Neural progenitor cell (in vitro differentiated cells): ENCODE data around the gene ZMYND12. TPM values are rescaled to one million over a fixed set of nuclear protein-coding genes. Genes with fewer than 3 reads are reported as not detected.

Source experiments
- DNase-seq: peaks from one replicate; pipeline ENCODE4 v3.0.0-alpha.2; 2016; ENCODE audit warnings: low spot score
- H2AFZ ChIP-seq: fragments of 200-600 bp; sonication (generic); replicated peaks from 2 replicates; pipeline ENCODE4 v1.6.1; 2016; ENCODE audit warnings: antibody characterized with exemption
- H3F3A ChIP-seq: fragments of 200-600 bp; sonication (generic); 2 replicates; pipeline ENCODE4 v1.6.1; 2016; ENCODE audit warnings: antibody characterized with exemption, low read depth
- H3K27ac ChIP-seq: fragments of 200-600 bp; sonication (generic); 2 replicates; pipeline ENCODE4 v1.5.1; 2016; ENCODE audit warnings: mild to moderate bottlenecking
- H3K27me3 ChIP-seq: fragments of 200-600 bp; sonication (generic); 2 replicates; pipeline ENCODE4 v1.6.1; 2016; ENCODE audit warnings: mild to moderate bottlenecking, moderate library complexity
- H3K36me3 ChIP-seq: fragments of 200-600 bp; sonication (generic); 2 replicates; pipeline ENCODE4 v1.5.1; 2016
- H3K4me1 ChIP-seq: fragments of 200-600 bp; sonication (generic); 2 replicates; pipeline ENCODE4 v1.6.1; 2016; ENCODE audit warnings: mixed run types
- H3K4me2 ChIP-seq: fragments of 200-600 bp; sonication (generic); 2 replicates; pipeline ENCODE4 v1.6.1; 2016
- H3K4me3 ChIP-seq: fragments of 200-600 bp; sonication (generic); 2 replicates; pipeline ENCODE4 v1.5.1; 2016
- H3K79me2 ChIP-seq: fragments of 200-600 bp; sonication (generic); 2 replicates; pipeline ENCODE4 v1.6.1; 2016; ENCODE audit warnings: low read depth
- H3K9ac ChIP-seq: fragments of 200-600 bp; sonication (generic); 2 replicates; pipeline ENCODE4 v1.6.1; 2016
- H3K9me3 ChIP-seq: fragments of 200-600 bp; sonication (generic); 2 replicates; pipeline ENCODE4 v1.5.1; 2016; ENCODE audit warnings: low read depth
- H4K20me1 ChIP-seq: fragments of 200-600 bp; sonication (generic); 2 replicates; pipeline ENCODE4 v1.6.1; 2016; ENCODE audit warnings: low read depth
- H3K27ac Mint-ChIP-seq: 3 replicates; pipeline ENCODE4 v1.8.0; 2021; ENCODE audit warnings: mixed read lengths
- H3K27me3 Mint-ChIP-seq: 2 replicates; pipeline ENCODE4 v1.8.0; 2022; ENCODE audit warnings: low read depth, mild to moderate bottlenecking, inconsistent platforms, moderate library complexity, mixed read lengths; ENCODE audit not compliant: insufficient read depth
- H3K36me3 Mint-ChIP-seq: 3 replicates; pipeline ENCODE4 v1.8.0; 2021; ENCODE audit warnings: mixed read lengths
- H3K4me1 Mint-ChIP-seq: 3 replicates; pipeline ENCODE4 v1.8.0; 2021; ENCODE audit warnings: mixed read lengths
- H3K4me3 Mint-ChIP-seq: 3 replicates; pipeline ENCODE4 v1.8.0; 2021; ENCODE audit warnings: mild to moderate bottlenecking, moderate library complexity, mixed read lengths
- H3K9me3 Mint-ChIP-seq: 3 replicates; pipeline ENCODE4 v1.8.0; 2020; ENCODE audit warnings: mixed read lengths
- EZH2 ChIP-seq: fragments of 200-600 bp; sonication (generic); IDR thresholded peaks from 2 replicates; pipeline ENCODE4 v1.6.1; 2017; ENCODE audit warnings: antibody characterized with exemption, mild to moderate bottlenecking, moderate library complexity
- EZH2phosphoT487 ChIP-seq: fragments of 200-600 bp; sonication (generic); IDR thresholded peaks from 2 replicates; pipeline ENCODE4 v1.6.1; 2017; ENCODE audit warnings: antibody characterized with exemption
- total RNA-seq: library from RNA; depleted of rRNA; stranded (reverse); fragments of >200 nt; gene quantifications from 2 replicates; pipeline ENCODE4 v1.2.3, GENCODE V29; 2015; ENCODE audit warnings: low replicate concordance
- TF ChIP-seq, protein P1 (sequence below): fragments of 200-600 bp; sonication (generic); IDR thresholded peaks from 2 replicates; pipeline ENCODE4 v1.5.1; 2017; ENCODE audit warnings: antibody characterized with exemption, mild to moderate bottlenecking

The ZMYND12 gene
- total RNA-seq, 1 donor from 2014 or later, result 1.3 TPM

GRCh38 chr1:42469727-42470126 lies 13.9 kb upstream of the ZMYND12 start:
- Histone ChIP-seq H3K4me2 (no peak overlapping the region), H3K4me3 (no peak overlapping the region), H3K79me2 (no peaks in the 10 kb centered on the region), H3K27me3 (no peaks in the 10 kb centered on the region), H3K4me1 (no peaks in the 10 kb centered on the region), H3K36me3 (no peaks in the 10 kb centered on the region), H3F3A (no peaks in the 10 kb centered on the region), H4K20me1 (no peaks in the 10 kb centered on the region), H3K27ac (no peak overlapping the region), H2AFZ (no peak overlapping the region), H3K9me3 (no peaks in the 10 kb centered on the region), H3K9ac (no peak overlapping the region)
- no peak for DNase-seq
- TF ChIP-seq EZH2phosphoT487 (no peak), EZH2 (no peak)
- TF ChIP-seq, protein P1, sequence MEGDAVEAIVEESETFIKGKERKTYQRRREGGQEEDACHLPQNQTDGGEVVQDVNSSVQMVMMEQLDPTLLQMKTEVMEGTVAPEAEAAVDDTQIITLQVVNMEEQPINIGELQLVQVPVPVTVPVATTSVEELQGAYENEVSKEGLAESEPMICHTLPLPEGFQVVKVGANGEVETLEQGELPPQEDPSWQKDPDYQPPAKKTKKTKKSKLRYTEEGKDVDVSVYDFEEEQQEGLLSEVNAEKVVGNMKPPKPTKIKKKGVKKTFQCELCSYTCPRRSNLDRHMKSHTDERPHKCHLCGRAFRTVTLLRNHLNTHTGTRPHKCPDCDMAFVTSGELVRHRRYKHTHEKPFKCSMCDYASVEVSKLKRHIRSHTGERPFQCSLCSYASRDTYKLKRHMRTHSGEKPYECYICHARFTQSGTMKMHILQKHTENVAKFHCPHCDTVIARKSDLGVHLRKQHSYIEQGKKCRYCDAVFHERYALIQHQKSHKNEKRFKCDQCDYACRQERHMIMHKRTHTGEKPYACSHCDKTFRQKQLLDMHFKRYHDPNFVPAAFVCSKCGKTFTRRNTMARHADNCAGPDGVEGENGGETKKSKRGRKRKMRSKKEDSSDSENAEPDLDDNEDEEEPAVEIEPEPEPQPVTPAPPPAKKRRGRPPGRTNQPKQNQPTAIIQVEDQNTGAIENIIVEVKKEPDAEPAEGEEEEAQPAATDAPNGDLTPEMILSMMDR, result no peak
- no peaks in the 10 kb centered on the region for H3K36me3 Mint-ChIP-seq
- H3K9me3 Mint-ChIP-seq, result no peaks in the 10 kb centered on the region
- no peaks in the 10 kb centered on the region for H3K27me3 Mint-ChIP-seq
- H3K4me1 Mint-ChIP-seq, result peaks cover 2% of the 10 kb centered on the region
- no peak overlapping the region for H3K27ac Mint-ChIP-seq
- H3K4me3 Mint-ChIP-seq, result no peak overlapping the region

GRCh38 chr1:42466030-42466429 lies 10.2 kb upstream of the ZMYND12 start:
- H3K4me3 Mint-ChIP-seq, result no peak overlapping the region
- H3K36me3 ChIP-seq, result no peaks in the 10 kb centered on the region
- peaks cover 21% of the 10 kb centered on the region for H3K4me1 Mint-ChIP-seq
- H3K9me3 ChIP-seq, result no peaks in the 10 kb centered on the region
- H3K27me3 Mint-ChIP-seq, result no peaks in the 10 kb centered on the region
- H3K4me1 ChIP-seq, result peaks cover 9% of the 10 kb centered on the region
- no peak overlapping the region for H3K9ac ChIP-seq
- TF ChIP-seq, protein P1, result no peak
- no peak for TF ChIP-seq EZH2phosphoT487
- TF ChIP-seq EZH2, result no peak
- H3K4me3 ChIP-seq, result no peak overlapping the region
- H3K79me2 ChIP-seq, result no peaks in the 10 kb centered on the region
- no peaks in the 10 kb centered on the region for H3K36me3 Mint-ChIP-seq
- no peaks in the 10 kb centered on the region for H3K27me3 ChIP-seq
- no peak overlapping the region for H3K4me2 ChIP-seq
- DNase-seq, result no peak
- no peak overlapping the region for H2AFZ ChIP-seq
- H3K27ac ChIP-seq, result no peak overlapping the region
- H3F3A ChIP-seq, result peaks cover 10% of the 10 kb centered on the region
- H3K9me3 Mint-ChIP-seq, result no peaks in the 10 kb centered on the region
- no peaks in the 10 kb centered on the region for H4K20me1 ChIP-seq
- H3K27ac Mint-ChIP-seq, result no peak overlapping the region

GRCh38 chr1:42463921-42464320 lies 8.1 kb upstream of the ZMYND12 start:
- no peaks in the 10 kb centered on the region for H3K27me3 ChIP-seq
- H3K36me3 ChIP-seq, result no peaks in the 10 kb centered on the region
- no peaks in the 10 kb centered on the region for H3K9me3 ChIP-seq
- Mint-ChIP-seq H3K4me3 (peak overlapping the region; percentile 83), H3K4me1 (peaks cover 21% of the 10 kb centered on the region), H3K27me3 (no peaks in the 10 kb centered on the region), H3K36me3 (peaks cover 3% of the 10 kb centered on the region), H3K27ac (peak overlapping the region; percentile 6), H3K9me3 (no peaks in the 10 kb centered on the region)
- peaks cover 19% of the 10 kb centered on the region for H3F3A ChIP-seq
- peak overlapping the region; percentile 67 for H2AFZ ChIP-seq
- peak overlapping the region; percentile 84 for H3K4me2 ChIP-seq
- DNase-seq, result no peak
- peak overlapping the region; percentile 77 for H3K4me3 ChIP-seq
- TF ChIP-seq EZH2, result no peak
- no peak for TF ChIP-seq EZH2phosphoT487
- TF ChIP-seq, protein P1, result no peak
- no peaks in the 10 kb centered on the region for H3K79me2 ChIP-seq
- H4K20me1 ChIP-seq, result no peaks in the 10 kb centered on the region
- peaks cover 9% of the 10 kb centered on the region for H3K4me1 ChIP-seq
- no peak overlapping the region for H3K9ac ChIP-seq
- H3K27ac ChIP-seq, result no peak overlapping the region
